Psoas muscle (tissue), 8 donors: ENCODE data around the gene ARAF. TPM values are rescaled to one million over a fixed set of nuclear protein-coding genes. Genes with fewer than 3 reads are reported as not detected.
A peak's percentile ranks its signal among the peaks of the same experiment; 100 is the strongest.

Experiments used
- ATAC-seq, 4 donors: fragments of 200-7000 bp; cut with Tn5 transposase; one replicate each; pipeline ENCODE4 v1.9.1; 2020; ENCODE audit warnings: moderate library complexity in 3 of 4, mild to moderate bottlenecking in 2 of 4
- DNase-seq, 2 donors: peaks; one replicate each; pipeline ENCODE4 v3.0.0-alpha.2; 2020
- H3K27ac ChIP-seq: fragments of 200-600 bp; one replicate; pipeline ENCODE4 v1.8.0; 2022
- H3K27me3 ChIP-seq, 3 donors: fragments of 200-600 bp in 1 of 3; one replicate each; pipeline versions ENCODE4 v1.6.1 to v1.8.0; 2013 to 2022; ENCODE audit warnings: low read length in 2 of 3, mild to moderate bottlenecking in 2 of 3, moderate library complexity in 1 of 3; ENCODE audit not compliant: insufficient read depth in 3 of 3
- H3K36me3 ChIP-seq, 2 donors: fragments of 200-600 bp in 1 of 2; one replicate each; pipeline versions ENCODE4 v1.6.1 to v1.8.0; 2013 to 2022; ENCODE audit warnings: low read depth in 1 of 2, mild to moderate bottlenecking in 1 of 2, moderate library complexity in 1 of 2; ENCODE audit not compliant: insufficient read depth in 1 of 2
- H3K4me1 ChIP-seq: fragments of 200-600 bp; one replicate; pipeline ENCODE4 v1.8.0; 2022
- H3K4me3 ChIP-seq: fragments of 200-600 bp; one replicate; pipeline ENCODE4 v1.8.0; 2022; ENCODE audit warnings: mild to moderate bottlenecking
- H3K9me3 ChIP-seq: fragments of 200-600 bp; one replicate; pipeline ENCODE4 v1.8.0; 2022
- CTCF ChIP-seq: fragments of 200-600 bp; IDR thresholded peaks from one replicate; pipeline ENCODE4 v1.8.0; 2022; ENCODE audit warnings: antibody characterized with exemption
- WGBS, 3 donors: extraction: QIAGEN DNeasy Blood & Tissue Kit; methylation state at CpG; one replicate each; pipeline versions ENCODE4 v1.1.6 to v1.1.7; 2013; 5-methylcytosine and 5-hydroxymethylcytosine counted together
- intact Hi-C, 2 donors: fragments of 100-400 bp; cut with DNase I; formaldehyde crosslinking; loops; one replicate each; pipeline versions ENCODE4 v1.11.0 to v1.14.2; 2022
- polyA plus RNA-seq, 3 donors: library from polyadenylated mRNA; stranded (reverse); fragments of 200-250 nt; gene quantifications; one replicate each; pipeline ENCODE4 v1.2.3, GENCODE V29; 2013
- total RNA-seq, 4 donors: library from RNA; stranded (reverse); fragmentation: NEBNext Ultra II Directional in 2 of 4; extraction: Animal tissue kit (Norgen Biotek cat#: 25700) in 2 of 4; gene quantifications; one replicate each; pipeline versions ENCODE4 v1.2.1 to v1.2.4, GENCODE V29; 2021 to 2023
- donor health status: healthy with polysubstance abuse.
- donor health status: DM: no; HTN: no; CAD: no; lungs with moderate emphysema.
- donor health status: Bipolar disorder and iron deficiency.
- donor health status: healthy.
- donor health status: DM: yes; HTN: yes; CAD: no.
- donor health status: DM: no; HTN: no; CAD: no.
- donor health status: DM: no; HTN: no; CAD: no.
- donor health status: DM: yes; HTN: yes; CAD: no.

The ARAF gene
- total and polyA plus RNA-seq, 7 donors = 54.3 to 118 (median 101) TPM

GRCh38 chrX:47579537-47579936, 18.5 kb downstream of the ARAF start:
- ATAC-seq (no peak), DNase-seq (no peak)
- H3K9me3 ChIP-seq = no peaks in the 10 kb centered on the region
- TF ChIP-seq CTCF = no peak
- H3K4me1 ChIP-seq = no peaks in the 10 kb centered on the region
- H3K4me3 ChIP-seq = no peak overlapping the region
- no peaks in the 10 kb centered on the region for H3K36me3 ChIP-seq
- H3K27me3 ChIP-seq = peaks cover 0 to 29% (median 3%) of the 10 kb centered on the region in 3 donors
- 51 to 60% (median 57%) methylated on average over 8 to 9 of the region's 9 CpGs for WGBS, 3 donors
- H3K27ac ChIP-seq = no peak overlapping the region
- intact Hi-C loops = no loop called here

GRCh38 chrX:47581731-47582647, 21.0 kb downstream of the ARAF start, which contains the start of gene TIMP1:
Gene TIMP1 (plus strand): TSS chrX:47582436. CDS start chrX:47583416, 980 bp downstream.
- intact Hi-C loops = no loop called here
- DNase-seq (peak; percentile 89 to 92), ATAC-seq (peak; percentile 92 to 95 (median 94))
- H3K27ac ChIP-seq = peak within 1 kb of the TSS; percentile 39
- no peaks in the 10 kb centered on the region for H3K36me3 ChIP-seq
- 8 to 26% (median 26%) methylated on average over 5 to 27 of the region's 28 CpGs for WGBS, 3 donors
- H3K4me1 ChIP-seq = no peaks in the 10 kb centered on the region
- H3K4me3 ChIP-seq = peak within 1 kb of the TSS; percentile 60
- H3K9me3 ChIP-seq = no peaks in the 10 kb centered on the region
- peaks cover 0 to 22% (median 3%) of the 10 kb centered on the region in 3 donors for H3K27me3 ChIP-seq
- no peak for TF ChIP-seq CTCF

GRCh38 chrX:47583240-47583861, 22.3 kb downstream of the ARAF start:
- DNase-seq = no peak

GRCh38 chrX:47584714-47585113, 23.7 kb downstream of the ARAF start:
- DNase-seq (no peak), ATAC-seq (no peak)
- TF ChIP-seq CTCF = no peak
- Histone ChIP-seq H3K27me3 (peaks cover 0 to 11% (median 3%) of the 10 kb centered on the region in 3 donors), H3K36me3 (no peaks in the 10 kb centered on the region), H3K27ac (no peak overlapping the region), H3K4me1 (no peaks in the 10 kb centered on the region), H3K9me3 (no peaks in the 10 kb centered on the region), H3K4me3 (no peak overlapping the region)
- intact Hi-C loops = no loop called here
- 73 to 79% (median 75%) methylated on average over 6 of the region's 6 CpGs for WGBS, 3 donors

More at GRCh38 chrX:47583240-47583861, 22.3 kb downstream of the ARAF start:
- no peaks in the 10 kb centered on the region for H3K36me3 ChIP-seq
- 53 to 56% (median 56%) methylated on average over 7 to 8 of the region's 8 CpGs for WGBS, 3 donors
- no peak for TF ChIP-seq CTCF
- H3K4me3 ChIP-seq = peak overlapping the region; percentile 25
- peaks cover 0 to 18% (median 3%) of the 10 kb centered on the region in 3 donors for H3K27me3 ChIP-seq
- intact Hi-C loops = no loop called here
- no peaks in the 10 kb centered on the region for H3K4me1 ChIP-seq
- no peak for ATAC-seq
- no peaks in the 10 kb centered on the region for H3K9me3 ChIP-seq
- no peak overlapping the region for H3K27ac ChIP-seq
